Cardiac muscle cell (in vitro differentiated cells and primary cell): ENCODE results near the gene PLA2G1B. TPM values are rescaled to one million over a fixed set of nuclear protein-coding genes. Genes with fewer than 3 reads are reported as not detected.

Source experiments
- DNase-seq, 2 donors: peaks; one replicate each; pipeline versions ENCODE4 v3.0.0 to v3.0.0-alpha.2; 2010 to 2017; ENCODE audit warnings: low read depth in 1 of 2, low spot score in 1 of 2
- H3K27ac ChIP-seq: fragments of 200-600 bp; sonication (generic); 2 replicates; pipeline ENCODE4 v1.5.1; 2016
- H3K27me3 ChIP-seq: fragments of 200-600 bp; sonication (generic); 2 replicates; pipeline ENCODE4 v1.6.0; 2016; ENCODE audit warnings: control low read depth
- H3K36me3 ChIP-seq: fragments of 200-600 bp; sonication (generic); 2 replicates; pipeline ENCODE4 v1.5.1; 2016; ENCODE audit warnings: control low read depth
- H3K4me1 ChIP-seq: fragments of 200-600 bp; sonication (generic); 2 replicates; pipeline ENCODE4 v1.8.1; 2017; ENCODE audit warnings: low read depth, mild to moderate bottlenecking, mixed run types
- H3K4me3 ChIP-seq: fragments of 200-600 bp; sonication (generic); 2 replicates; pipeline ENCODE4 v1.5.1; 2016; ENCODE audit warnings: mild to moderate bottlenecking
- H3K9me3 ChIP-seq: fragments of 200-600 bp; sonication (generic); 2 replicates; pipeline ENCODE4 v1.5.1; 2017; ENCODE audit warnings: low read depth, mild to moderate bottlenecking, control low read depth
- polyA plus RNA-seq: library from polyadenylated mRNA; unstranded; fragments of >200 nt; fragmentation: Nextera tagmentation; extraction: Ambion mirVana; gene quantifications from 2 replicates; pipeline ENCODE4 v1.2.1, GENCODE V29; 2016
- total RNA-seq: library from RNA; depleted of rRNA; stranded (reverse); fragments of >200 nt; gene quantifications from 2 replicates; pipeline ENCODE4 v1.2.3, GENCODE V29; 2016
- TF ChIP-seq, protein P1 (sequence below): IDR thresholded peaks from 2 replicates; pipeline ENCODE4 v1.5.1; 2012; ENCODE audit warnings: low read depth, mild to moderate bottlenecking, low read length

Gene PLA2G1B
- total RNA-seq (not detected in 2 replicates), polyA plus RNA-seq (not detected in 2 replicates)

DNA sequence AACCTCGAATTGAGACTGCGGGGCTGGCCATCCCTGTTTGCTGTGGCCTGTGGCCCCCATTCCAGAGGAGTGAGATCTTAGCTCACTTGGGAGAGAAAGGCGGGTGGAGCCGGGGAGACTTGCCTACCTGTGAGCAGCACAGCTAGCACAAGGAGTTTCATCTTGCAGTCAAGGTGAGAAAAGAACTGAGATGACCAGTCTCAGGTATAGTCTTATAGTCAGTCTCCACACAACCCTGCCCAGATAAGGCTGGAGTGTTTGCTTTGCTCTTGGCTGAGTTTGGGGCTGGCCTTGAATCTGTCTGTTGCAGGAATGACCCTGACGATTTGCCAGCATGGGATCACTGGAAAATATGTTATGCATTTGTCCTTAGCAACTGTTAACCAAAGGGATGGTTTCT lies at the start of gene PLA2G1B:
Gene PLA2G1B, minus strand, starts transcription at position 187 of the 400 bp plus-strand sequence. Its CDS starts 26 bp downstream, at position 161.
- Histone ChIP-seq H3K4me1 (no peaks in the 10 kb centered on the region), H3K36me3 (no peaks in the 10 kb centered on the region), H3K27me3 (no peaks in the 10 kb centered on the region), H3K9me3 (no peaks in the 10 kb centered on the region), H3K4me3 (no peak within 1 kb of the TSS), H3K27ac (no peak within 1 kb of the TSS)
- DNase-seq, result no peak
- TF ChIP-seq, protein P1, sequence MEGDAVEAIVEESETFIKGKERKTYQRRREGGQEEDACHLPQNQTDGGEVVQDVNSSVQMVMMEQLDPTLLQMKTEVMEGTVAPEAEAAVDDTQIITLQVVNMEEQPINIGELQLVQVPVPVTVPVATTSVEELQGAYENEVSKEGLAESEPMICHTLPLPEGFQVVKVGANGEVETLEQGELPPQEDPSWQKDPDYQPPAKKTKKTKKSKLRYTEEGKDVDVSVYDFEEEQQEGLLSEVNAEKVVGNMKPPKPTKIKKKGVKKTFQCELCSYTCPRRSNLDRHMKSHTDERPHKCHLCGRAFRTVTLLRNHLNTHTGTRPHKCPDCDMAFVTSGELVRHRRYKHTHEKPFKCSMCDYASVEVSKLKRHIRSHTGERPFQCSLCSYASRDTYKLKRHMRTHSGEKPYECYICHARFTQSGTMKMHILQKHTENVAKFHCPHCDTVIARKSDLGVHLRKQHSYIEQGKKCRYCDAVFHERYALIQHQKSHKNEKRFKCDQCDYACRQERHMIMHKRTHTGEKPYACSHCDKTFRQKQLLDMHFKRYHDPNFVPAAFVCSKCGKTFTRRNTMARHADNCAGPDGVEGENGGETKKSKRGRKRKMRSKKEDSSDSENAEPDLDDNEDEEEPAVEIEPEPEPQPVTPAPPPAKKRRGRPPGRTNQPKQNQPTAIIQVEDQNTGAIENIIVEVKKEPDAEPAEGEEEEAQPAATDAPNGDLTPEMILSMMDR, result no peak

DNA sequence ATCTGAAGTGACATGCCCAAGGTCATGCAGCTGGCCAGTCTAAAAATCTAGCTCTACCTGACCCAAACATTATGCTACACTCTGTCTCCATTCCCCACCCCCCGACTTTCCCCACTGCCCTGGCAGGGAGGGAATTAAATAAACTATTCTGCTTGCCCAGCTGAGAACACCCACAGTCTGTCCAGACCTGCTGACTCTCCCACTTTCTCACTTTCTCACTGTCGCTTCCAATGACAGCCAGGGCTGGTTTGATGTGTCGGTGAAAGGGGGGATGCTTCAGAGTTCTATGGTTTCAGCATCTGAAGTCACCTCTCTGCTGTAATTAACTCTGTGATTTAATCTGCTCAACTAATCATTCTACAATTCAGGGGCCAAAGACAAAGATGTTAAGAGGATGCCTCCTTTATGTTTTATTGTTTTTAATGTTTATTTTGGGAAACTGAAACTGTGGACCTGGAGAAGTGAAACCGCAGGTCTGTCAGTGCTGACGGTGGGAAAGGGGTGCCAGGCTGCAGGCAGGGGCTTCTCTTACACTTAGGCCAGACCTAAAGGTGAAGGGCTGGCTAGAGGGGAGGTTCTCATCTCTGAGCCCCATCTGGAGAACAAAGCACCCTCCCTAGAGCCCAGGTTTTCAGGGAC lies 49.5 kb upstream of the PLA2G1B start:
- Histone ChIP-seq H3K4me1 (peaks cover 10% of the 10 kb centered on the region), H3K27me3 (no peaks in the 10 kb centered on the region), H3K36me3 (no peaks in the 10 kb centered on the region), H3K4me3 (no peak overlapping the region), H3K27ac (peak overlapping the region; percentile 72), H3K9me3 (no peaks in the 10 kb centered on the region)
- TF ChIP-seq, protein P1, result no peak
- no peak for DNase-seq

DNA sequence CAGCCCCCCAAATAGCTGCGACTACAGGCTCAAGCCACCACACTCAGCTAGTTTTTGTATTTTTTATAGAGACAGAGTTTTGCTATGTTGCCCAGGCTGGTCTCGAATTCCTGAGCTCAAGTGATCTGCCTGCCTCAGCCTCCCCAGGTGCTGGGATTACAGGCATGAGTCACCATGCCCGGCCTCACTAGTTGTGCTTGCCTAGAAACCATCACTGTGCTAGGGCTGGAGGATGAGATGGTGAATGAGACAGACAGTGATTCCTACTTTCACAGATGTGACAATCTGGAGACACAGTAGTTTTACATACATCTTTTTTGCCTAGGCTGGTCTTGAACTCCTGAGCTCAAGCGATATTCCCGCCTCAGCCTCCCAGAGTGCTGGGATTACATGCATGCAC lies 48.8 kb upstream of the PLA2G1B start:
- Histone ChIP-seq H3K4me3 (no peak overlapping the region), H3K36me3 (no peaks in the 10 kb centered on the region), H3K4me1 (peaks cover 3% of the 10 kb centered on the region), H3K9me3 (no peaks in the 10 kb centered on the region), H3K27ac (no peak overlapping the region), H3K27me3 (no peaks in the 10 kb centered on the region)
- no peak for DNase-seq
- TF ChIP-seq, protein P1, result no peak

DNA sequence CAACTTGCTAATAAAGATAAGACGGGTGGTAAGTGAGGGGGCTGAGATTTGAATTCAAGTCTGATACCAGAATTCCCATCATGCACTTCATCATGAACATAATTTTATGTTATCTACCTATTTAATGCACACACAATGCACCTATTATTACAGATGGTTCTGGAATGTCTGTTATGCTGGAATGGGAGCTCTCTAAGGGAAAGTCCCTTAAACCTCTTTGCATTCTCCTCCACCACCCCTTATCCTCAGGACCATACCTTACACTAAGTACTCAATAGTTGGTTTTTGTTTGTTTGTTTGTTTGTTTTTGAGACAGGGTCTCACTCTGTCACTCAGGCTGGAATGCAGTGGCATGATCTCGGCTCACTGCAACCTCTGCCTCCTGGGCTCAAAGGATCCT lies 48.4 kb upstream of the PLA2G1B start:
- TF ChIP-seq, protein P1, result no peak
- Histone ChIP-seq H3K27ac (no peak overlapping the region), H3K4me3 (no peak overlapping the region), H3K9me3 (no peaks in the 10 kb centered on the region), H3K36me3 (no peaks in the 10 kb centered on the region), H3K27me3 (no peaks in the 10 kb centered on the region), H3K4me1 (no peaks in the 10 kb centered on the region)
- no peak for DNase-seq

DNA sequence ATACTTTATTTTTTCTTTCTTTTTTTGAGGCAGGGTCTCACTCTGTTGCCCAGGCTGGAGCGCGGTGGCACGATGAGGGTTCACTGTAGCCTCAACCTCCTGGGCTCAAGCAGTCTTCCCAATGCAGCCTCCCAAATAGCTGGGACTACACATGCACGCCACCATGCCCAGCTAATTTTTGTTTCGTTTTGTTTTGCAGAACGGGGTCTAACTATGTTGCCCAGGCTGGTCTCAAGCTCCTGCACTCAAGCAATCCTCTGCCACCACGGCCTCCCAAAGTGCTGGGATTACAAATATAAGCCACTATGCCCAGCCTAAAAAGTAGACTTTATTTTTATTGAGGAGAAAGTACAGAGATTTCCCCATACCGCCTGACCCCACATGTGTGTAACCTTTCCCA lies 46.1 kb upstream of the PLA2G1B start:
- Histone ChIP-seq H3K9me3 (no peaks in the 10 kb centered on the region), H3K27ac (no peak overlapping the region), H3K4me1 (no peaks in the 10 kb centered on the region), H3K27me3 (no peaks in the 10 kb centered on the region), H3K4me3 (no peak overlapping the region), H3K36me3 (no peaks in the 10 kb centered on the region)
- TF ChIP-seq, protein P1, result no peak
- DNase-seq, result no peak
